ENCODE data around the gene SERPINI1. TPM values are rescaled to one million over a fixed set of nuclear protein-coding genes. Genes with fewer than 3 reads are reported as not detected.

The SERPINI1 gene
- total RNA-seq, 4 donors from 2014 or later: 0.70 to 2.7 (median 2.2) TPM

DNA sequence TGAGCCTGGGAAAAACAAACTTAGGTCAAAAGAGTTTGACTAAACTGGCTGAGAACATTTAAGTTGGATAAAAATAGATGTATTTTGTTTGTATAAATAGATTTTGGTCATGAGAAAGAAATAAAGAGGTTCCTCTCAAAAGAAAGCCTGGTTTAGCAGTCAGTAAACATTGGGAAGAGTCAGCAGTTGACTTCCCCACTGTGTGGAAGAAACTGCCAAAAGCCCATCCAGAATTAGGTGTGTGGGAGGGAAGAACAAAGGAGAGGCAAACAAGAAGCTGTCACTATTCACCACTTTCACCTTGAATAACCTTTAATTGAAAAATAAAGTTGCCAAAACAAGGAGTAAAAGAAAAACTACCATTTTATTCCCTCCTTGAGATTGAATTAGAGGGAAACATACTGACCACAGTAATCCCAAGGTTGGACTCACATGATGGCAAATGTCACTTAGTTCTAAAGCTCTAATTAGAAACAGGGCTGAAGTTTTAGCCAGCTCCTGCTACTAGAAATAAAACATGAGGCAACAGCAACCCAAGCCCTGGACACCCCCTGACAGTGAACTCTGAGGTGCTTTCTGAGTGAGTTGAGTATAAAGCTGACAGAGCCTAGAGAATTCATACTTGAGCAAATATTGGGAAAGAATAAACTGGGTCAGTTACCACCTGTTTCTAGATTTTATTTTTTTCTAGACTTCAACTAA, 139.3 kb downstream of the SERPINI1 start:
- peaks cover 3 to 22% of the 10 kb centered on the region in 2 donors for H3K4me1 ChIP-seq
- no peaks in the 10 kb centered on the region for H3K9me3 ChIP-seq
- H3K27me3 ChIP-seq: no peaks in the 10 kb centered on the region
- H3K27ac ChIP-seq: peak overlapping the region; percentile 58 to 76 (median 63)
- no peaks in the 10 kb centered on the region for H3K36me3 ChIP-seq
- in situ Hi-C loops (cut with MboI; ENCODE audit: low sequenced_read_pairs in 4 of 4) (loop anchor here in 3 of 4 donors (25.0 kb wide), 1 partner anchor 488 kb away; the partner anchor contains the start of gene ZBBX (in 3 of the 3)), intact Hi-C loops (cut with DNase I; ENCODE audit: low total_unique reads) (no loop called here)
- DNase-seq (peak; percentile 8 to 17), ATAC-seq (peak; percentile 31 to 48)
- H3K4me3 ChIP-seq: no peak overlapping the region
- TF ChIP-seq CTCF (IDR thresholded peaks at IDR 0.05 in 4 of 5, conservative IDR thresholded peaks at IDR 0.05 in 1 of 5) (no peak), POLR2A (IDR thresholded peaks at IDR 0.05) (no peak)

Other genes starting within 250 kb of the SERPINI1 start
- 1 to 10 TPM in 1 of 4 donors, under 1 TPM in 3; 0.29 to 1.2 (median 0.68) TPM for gene WDR49, start 81.8 kb upstream of the SERPINI1 start, total RNA-seq
- 10 to 100 TPM; 25.7 to 32.6 (median 31.6) TPM for gene PDCD10, start 829 bp upstream of the SERPINI1 start, total RNA-seq

Measured in gastrocnemius medialis (tissue), 4 donors.